HK-2 (cell line): Measurements from ENCODE around the gene SERPINB6.
A peak's percentile ranks its signal among the peaks of the same experiment; 100 is the strongest.
"Not testable (repeated sequence)": the region's sequence is repeated elsewhere in the genome, so short reads cannot be mapped to it uniquely, and the experiment has no call there.

Experiments
- DNase-seq: peaks from one replicate; pipeline ENCODE4 v3.0.0-alpha.2; 2018; ENCODE audit not compliant: unreplicated experiment

Gene SERPINB6

DNA sequence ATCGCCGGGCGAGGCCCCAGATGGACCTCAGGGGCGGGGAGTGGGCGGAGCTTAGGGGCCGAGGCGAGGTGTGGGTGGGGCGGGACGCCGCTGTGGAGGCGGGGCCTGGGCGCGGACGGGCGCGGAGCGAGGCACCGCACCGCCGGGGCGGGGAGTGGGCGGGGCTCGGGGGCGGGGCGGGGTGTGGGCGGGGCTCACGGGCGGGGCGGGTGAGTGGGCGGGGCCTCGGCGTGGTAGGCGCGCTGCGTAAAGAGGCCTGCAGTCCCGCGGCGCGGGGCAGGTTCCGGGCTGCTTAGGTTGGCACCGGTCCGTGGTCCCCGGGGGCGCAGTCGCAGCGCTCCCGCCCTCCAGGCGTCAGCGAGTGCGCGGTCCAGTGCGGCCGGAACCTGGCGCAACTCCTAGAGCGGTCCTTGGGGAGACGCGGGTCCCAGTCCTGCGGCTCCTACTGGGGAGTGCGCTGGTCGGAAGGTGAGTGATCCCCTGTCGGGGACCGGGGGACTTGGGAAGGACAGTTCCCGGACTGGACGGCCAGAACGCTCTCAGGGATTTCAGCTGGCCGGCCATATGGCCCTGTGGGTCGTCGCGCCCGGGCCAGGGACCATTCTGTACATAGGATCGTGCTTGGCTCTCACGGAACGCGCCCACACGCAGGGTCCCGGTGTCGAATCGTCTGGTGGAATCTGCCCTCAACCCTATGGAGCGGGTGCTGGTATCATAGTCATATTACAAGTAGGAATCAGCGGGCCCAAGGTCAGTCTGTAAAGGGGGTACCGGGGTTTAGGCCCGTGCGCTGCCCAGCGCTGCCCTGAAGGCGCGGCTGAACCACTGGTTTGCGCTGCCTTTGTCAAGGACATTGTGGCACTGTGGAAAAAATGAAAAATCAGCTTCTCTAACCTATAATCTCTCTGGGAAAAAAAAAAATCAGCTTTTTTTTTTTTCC lies 28.5 kb upstream of the SERPINB6 start, which contains the start of gene NQO2:
NQO2 (plus strand) TSS at position 277 of the 940 bp plus-strand sequence. CDS start 6,659 bp downstream, outside the sequence.
- DNase-seq: peak; percentile 94

DNA sequence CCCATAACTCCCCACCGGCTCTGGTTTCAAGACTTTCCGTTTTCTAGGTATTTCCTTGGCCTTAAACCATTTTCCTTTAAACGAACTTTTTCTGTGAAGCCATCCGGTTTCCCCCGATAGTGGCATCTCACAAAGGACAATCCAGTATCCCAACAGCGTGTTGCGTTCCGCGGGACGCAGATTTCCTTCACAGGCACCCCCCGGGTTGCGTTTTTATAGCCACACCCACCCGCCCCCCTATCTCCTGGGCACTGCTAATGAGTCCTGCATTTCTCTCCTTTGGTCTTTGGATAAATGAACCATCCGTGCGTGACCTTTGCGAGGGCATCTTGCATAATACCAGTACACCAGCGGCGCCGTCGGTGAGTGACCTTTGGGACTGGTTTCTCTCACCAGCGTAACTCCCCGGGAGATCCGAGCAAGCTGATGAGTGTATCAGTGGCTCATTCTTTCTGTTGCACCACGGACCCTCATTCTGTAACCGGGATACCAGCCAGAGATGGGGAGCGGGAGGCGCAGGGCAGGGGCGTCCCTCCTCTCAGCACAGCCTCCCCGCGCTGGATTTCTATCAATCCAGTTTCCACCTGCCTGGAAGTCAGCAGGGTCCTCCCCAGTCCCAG lies 27.7 kb upstream of the SERPINB6 start:
- no peak for DNase-seq

DNA sequence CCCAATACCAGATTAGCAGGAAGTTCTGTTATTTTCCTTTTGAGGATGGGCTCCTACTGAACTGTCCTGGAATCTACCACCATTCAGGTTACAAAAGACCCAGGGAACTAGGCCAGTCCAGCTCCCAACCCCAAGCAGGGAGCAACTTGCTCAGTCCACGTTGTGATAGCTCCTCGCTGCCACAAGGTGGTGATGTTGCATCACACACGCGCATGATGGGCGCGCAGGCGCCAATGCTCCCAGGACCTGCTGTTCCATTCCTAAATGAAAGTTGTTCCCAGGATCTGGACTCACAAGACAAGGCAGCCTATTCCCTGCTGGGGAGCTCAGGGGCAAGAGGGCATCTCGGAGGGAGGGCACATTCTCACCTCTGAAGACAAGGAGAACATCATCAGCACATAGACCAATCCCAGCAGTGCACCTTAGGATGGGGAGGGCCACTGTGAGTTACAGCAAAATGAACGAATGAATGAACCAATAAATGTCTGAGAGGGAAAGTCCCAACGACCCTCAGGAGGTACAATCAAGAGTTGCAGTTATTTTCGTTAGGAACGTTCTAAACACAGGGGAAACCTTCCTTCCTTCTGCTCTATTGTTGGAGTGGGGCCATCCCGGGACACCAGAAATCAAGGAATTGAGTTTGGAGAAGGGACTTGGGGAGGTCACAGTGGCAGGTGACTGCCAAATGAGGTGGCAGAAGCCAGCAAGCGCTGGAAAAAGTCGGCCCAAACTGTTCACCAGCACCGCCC lies 27.1 kb upstream of the SERPINB6 start:
- DNase-seq: not testable (repeated sequence)

DNA sequence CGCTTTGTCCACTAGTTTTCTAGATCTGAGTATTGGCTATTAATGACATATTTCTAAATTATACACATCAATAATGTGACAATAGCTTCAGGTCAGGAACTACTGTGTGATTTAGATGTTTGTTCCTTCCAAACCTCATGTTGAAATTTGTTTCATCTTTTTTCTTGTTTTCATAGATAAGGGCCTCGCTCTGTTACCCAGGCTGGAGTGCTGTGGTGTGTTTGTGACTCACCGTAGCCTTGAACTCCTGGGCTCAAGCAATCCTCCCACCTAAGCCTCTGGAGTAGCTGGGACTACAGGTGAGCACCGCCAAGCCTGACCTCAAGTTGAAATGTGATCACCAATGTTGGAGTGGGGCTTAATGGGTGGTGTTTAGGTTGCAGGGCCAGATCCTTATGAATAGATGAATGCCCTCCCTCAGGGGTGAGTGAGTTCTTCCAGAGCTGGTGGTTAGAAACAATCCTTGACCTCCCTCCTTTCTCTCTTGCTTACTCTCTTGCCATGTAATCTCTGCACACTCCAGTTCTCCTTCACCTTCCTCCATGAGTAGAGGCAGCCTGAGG lies 22.5 kb upstream of the SERPINB6 start:
- DNase-seq: no peak

DNA sequence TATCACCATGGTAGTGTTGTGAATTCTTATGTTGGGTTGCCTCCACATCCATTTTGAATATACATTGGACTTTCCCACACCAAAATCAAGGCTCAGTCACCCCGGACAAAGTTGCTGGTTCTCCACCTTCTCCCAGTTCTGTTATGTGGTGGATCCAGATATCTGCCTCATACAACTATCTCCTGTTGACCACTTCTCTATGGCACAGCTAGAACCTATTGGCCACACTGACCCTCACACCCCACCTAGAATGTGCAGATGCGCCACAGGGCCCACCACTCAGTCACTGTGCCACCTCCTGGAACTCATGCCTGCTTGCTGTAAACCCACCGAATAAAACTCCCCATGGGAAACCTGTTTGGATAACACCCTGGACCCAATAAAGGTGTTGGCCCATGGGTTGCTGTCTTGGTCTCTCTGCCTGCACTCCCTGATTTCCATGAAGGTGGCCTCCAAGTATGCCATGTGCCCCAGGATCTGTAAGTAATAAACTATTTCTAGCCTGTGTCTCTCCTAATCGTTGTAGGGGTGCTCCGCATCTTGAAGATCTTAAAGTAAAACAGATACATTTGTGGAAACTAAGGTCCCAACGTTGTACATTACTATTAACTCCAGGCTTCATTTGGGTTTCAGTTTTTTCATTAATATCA lies 21.1 kb upstream of the SERPINB6 start:
- no peak for DNase-seq

DNA sequence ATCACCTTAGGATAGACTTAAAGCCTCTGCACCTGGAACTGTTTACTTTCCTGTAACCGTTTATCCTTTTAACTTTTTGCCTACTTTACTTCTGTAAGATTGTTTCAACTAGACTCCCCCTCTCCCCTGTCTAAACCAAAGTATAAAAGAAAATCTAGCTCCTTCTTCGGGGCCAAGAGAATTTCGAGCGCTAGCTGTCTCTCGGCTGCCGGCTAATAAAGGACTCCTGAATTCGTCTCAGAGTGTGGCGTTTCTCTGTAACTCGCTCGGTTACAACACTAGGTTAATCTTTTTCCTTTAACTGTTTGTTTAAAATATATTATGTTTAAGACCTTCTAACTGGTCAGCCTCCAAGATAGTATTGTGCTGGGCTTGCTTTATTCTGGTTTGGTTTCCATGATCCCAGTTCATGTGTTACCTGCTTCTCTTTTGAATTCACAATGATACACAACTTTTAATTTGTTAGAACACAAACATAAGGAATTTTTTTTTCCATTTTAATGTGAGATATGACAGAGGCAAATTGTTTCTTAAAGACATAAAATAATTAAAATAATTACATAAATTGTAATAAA lies 19.7 kb upstream of the SERPINB6 start:
- no peak for DNase-seq

DNA sequence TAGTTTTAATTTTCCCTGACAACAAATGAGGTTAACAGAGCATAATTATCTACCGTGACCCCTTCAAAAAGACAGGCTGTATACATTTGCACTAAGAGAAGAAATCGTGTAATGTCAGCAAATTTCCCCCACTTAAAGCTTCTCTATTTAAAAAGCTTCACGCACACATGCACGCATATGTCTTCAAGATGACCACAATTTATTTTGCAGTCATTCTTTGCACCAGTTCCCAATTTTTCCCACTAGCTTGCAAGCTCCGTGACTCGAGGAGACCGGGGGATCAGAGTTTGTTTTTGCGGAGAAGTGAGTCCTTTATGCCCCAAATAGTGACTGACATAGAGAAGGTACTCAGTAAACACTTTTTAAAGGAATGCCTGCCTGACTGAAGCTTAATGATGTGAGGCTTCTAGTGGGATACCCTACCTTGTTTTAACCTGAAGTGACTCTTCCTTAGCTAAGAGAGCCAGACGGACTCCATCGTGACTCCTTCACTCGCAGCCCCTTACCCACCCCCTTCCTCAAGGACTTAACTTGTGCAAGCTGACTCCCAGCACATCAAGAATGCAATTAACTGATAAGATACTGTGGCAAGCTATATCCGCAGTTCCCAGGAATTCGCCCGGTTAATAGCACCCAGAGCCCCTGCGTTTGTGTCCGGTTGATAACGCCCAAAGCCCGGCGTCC lies 19.0 kb upstream of the SERPINB6 start:
- DNase-seq: no peak

DNA sequence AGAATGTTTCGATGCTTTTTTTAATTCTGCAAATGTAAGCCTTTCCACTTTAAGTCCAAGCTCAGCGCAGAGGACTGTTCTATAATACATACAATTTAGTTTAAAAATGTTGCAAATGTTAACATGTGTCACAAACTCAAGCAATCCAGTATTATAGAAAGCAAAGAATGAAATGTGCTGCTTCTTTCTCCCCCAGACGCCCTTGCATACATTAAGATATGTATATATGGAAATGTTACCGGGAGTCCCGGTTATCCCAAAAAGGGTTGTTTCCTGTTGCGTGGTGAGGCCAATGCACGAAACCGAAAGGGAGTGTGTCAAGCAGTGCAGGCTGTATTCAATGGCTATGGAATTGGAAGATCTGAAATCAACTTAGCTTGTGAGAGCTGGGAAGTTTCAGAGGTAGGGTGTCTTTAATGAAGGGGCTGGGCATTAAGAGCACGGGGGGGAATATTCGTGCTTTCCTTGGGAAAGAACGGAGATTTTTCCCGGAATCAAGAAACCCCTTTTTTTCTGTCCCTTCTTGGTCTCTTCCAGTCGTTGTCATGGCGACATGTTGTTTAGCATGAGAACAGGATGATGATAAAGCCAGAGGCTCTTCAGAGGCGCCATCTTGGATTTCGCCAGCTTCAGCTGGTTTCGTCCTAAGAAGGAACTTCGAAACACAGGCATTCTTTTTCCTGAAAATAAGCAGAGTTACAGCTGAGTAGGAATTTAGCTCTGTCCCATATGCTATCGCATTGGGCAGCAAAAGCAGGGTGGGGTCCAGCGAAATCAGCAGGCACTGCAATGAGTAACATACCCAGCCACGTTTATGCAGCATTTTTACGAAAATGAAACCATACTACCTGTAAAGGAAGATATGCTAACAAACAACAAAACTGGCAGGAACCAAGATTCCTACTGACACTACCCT lies 18.2 kb upstream of the SERPINB6 start:
- DNase-seq: peak; percentile 76

DNA sequence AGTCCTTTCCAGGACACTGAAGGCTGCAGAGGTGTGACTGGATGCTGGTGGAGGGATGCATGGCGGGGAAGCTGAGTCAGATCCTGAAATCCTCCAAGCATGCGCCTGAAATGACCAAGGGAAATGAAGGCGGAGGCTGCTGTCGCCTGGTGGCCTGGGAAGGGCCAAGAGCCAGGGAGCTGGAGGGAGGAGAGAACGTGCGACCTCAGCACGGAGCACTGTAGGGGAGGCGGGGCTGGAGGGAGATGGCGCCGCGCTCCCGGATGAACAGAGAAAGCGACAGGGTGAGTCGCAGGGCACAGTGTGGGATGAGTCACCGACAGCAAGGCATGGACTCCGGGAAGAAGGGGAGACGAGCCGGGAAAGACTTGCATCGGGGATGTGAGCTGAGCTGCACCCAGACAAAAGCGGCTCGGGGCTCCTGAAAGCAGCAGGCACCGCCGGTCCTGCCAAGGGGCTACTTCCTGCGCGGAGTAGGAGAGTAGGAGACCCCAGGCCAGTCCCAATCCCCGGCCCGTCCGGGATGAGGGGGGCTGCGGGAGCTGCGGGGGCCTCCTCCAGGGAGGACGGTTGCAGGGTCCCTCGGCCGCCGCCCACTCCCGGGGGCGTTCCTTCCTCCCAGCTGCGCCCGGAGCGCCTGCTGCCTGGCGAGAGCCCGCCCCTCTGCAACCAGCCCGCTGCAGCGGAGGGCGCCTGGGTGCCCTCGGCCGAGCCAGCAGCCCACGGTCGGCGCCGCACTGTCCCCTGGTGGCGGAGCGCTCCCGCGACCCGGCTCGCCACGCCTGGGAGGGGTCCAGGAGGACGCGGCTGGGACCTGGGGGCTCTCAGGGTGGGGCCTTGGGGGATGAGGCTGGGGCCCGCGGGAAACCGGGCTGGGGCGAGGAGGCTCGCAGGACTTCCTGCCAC lies 17.3 kb upstream of the SERPINB6 start:
- peak; percentile 97 for DNase-seq

DNA sequence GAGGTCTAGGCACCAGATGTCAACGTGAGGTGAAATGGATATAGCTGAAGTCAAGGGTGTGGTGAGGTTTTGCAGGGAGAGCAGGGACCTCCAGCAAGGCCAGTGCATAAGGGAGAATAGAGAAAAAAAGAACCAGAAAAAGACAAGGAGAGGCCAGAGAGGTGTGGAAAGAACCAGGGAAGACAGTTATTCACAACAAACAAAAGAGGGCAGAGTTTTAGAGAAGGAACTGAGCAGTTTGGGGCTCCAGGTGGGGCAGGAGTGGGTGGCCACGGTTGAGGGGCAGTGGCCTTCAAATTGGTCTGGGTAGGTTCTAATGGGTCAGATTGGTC lies 16.7 kb upstream of the SERPINB6 start:
- no peak for DNase-seq

DNA sequence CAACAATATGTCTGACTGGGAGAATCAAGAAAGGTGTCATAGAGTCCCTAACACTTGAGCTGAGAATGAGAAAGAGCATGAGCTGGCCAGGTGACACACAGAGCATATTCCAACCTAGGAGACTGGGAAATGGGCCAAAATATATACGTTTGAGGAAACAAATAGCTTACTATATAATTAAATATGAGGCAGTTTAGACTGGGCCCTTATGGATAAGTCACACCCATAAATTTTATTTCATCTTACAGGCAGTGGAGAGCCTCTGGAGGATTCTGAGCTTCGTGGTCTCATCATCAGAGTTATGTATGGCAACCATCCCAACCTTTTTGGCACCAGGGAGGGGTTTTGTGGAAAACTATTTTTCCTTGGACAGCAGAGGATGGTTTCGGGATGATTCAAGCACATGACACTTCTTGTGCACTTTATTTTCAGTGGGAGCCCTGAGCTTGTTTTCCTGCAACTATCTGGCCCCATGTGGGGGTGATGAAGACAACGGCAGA lies 15.4 kb upstream of the SERPINB6 start:
- DNase-seq: no peak

DNA sequence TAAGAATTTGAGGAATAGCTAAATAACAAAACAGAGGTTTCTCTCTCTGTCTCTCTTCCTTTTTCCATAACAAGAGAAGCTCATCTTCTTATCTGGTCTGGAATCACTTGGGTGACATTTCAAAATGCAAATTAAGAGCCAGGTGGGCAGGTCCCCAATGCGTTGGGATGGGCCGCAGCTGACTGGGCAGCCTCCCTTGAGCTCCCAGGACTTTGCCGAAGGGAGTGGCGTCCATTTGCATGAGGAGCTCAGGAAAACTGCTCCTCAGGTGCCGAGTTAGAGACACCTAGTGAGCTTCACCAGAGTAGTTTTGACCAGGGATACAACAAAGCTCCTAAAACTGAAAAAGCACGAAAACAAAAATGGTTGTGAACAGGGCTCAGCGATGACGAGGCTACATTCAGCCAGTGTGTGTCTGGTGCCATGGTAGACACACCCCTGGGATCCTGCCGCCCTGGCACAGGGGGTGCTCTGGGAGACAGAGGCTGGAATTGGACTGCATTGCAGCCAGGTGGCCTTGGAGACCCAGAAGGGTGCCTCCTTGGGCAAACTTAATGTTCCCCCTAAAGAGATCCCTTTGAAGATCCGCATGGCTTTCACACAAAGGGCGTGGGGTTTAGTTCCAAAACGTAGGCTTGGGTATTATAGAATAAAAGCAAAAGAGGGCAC lies 13.5 kb upstream of the SERPINB6 start:
- DNase-seq: no peak

DNA sequence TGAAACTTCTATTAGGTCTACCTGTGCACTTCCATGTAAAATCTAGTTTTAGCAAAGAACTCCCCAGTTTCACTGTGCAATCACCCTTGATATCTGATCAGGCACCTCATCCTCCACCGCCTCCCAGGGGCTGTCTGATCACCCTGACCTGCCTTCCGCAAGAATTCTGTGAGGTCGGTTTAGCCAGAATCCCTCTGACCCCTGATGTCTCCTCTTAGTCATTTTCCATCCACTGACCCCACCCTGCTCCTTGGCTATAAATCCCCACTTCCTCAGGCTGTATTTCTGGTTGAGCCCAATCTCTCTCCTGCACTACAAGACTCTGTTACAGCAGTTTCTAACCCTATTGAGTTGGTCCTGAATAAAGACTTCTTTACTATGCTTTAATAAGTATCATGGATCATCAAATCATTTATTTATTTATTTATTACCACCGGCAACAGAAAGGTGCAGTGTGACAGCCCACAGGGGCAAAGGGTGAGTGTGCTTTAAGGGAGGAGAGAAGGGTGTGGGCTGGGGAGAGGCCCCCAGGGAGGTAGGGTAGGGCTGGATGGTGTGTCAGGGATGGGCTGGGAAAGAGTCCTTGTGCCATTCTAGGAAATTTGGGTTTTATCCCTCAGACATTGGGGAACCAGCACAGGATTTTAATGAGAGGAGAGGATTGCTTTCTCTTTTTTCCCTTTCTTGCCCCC lies 11.2 kb upstream of the SERPINB6 start:
- DNase-seq: no peak

DNA sequence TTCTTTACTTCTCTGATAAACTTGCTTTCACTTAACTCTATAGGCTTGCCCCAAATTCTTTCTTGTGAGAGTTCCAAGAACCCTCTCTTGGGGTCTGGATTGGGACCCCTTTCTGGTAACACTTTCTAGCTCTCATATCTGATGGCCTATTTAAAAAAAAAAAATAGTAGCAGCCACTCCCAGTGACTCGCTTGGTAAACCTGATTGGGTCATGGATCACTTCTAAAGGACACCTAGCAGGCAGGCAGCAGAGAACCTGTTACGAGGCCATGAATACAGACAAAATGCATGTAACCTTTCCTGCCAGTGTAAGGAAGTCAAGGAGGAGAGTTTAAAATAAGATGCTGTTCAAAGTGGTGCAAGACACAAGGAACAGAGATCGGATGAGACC lies 9.1 kb upstream of the SERPINB6 start:
- no peak for DNase-seq

DNA sequence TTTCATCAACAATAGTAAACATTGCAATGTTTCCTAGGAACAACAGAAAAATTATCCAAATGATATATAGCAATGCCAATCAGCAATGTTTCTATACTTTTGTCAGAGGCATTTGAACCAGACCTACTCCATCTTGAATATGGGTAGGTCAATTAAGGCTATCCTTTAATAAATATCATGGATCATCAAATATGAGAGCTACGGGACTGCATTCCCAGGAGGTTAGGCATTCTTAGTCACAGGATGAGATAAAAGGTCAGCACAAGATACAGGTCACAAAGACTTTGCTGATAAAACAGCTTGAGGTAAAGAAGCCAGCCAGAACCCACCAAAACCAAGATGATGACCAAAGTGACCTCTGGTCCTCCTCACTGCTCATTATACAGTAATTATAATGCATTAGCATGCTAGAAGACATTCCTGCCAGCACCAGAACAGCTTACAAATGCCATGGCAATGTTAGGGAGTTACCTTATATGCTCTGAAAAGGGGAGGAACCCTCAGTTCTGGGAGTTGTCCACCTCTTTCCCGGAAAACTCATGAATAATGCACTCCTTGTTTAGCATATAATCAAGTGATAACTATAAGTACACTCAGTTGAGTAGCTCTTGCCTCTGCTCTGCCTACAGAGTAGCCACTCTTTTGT lies 8.6 kb upstream of the SERPINB6 start:
- no peak for DNase-seq

DNA sequence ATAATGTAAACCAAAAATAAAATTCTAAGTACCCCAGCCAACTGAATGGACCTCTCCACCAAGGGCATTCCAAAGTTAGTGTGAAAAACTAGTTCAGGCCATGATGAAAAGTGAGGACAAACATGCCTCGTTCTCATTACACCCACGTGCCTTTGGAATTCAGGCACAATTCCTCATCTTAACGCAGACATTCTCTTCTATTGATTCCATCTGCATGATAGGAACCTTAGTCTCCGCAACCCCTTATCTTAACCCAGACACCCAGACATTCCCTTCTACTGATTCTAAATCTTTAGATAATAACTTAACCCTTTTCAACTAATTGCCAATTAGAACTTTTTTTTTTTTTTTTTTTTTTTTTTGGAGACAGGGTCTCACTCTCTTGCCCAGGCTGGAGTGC lies 7.6 kb upstream of the SERPINB6 start:
- no peak for DNase-seq
